ENCODE measurements around the gene E2F8.

E2F8 gene

DNA sequence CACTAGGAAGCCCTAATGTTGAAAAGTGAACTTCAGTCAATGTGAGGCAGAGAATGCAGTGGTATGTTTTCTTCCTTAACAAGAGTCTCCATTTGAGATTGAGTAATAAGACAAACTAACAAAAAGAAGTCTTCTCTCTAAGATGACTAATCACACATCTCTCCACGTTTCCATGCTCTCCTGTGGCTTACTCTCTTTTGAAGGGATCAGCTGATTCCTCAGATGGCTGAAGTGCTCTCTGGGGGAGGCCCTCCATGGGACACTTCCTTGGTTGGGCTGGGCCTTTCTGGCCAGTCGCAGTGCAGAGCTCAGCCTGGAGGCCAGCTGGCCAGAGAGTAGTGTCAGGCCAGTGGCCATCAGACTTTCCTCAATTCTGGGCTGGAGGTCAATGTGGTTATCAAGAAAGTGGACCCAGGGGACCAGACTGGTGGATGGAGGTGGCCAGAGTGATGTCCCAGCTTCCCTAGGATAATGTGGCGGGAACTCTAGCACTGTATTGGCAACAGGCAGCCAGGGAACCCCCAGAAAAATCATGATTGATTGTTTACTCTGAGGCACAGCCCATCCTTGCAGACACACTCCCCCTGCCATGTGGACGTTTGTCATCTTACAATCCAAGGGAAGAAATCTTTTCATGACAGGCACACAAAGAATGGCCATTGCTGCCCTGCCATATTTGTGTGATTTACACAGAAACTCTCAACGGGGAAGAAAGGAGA, 53.5 kb downstream of the E2F8 start:
- DNase-seq (ENCODE audit: low read depth), result no peak

DNA sequence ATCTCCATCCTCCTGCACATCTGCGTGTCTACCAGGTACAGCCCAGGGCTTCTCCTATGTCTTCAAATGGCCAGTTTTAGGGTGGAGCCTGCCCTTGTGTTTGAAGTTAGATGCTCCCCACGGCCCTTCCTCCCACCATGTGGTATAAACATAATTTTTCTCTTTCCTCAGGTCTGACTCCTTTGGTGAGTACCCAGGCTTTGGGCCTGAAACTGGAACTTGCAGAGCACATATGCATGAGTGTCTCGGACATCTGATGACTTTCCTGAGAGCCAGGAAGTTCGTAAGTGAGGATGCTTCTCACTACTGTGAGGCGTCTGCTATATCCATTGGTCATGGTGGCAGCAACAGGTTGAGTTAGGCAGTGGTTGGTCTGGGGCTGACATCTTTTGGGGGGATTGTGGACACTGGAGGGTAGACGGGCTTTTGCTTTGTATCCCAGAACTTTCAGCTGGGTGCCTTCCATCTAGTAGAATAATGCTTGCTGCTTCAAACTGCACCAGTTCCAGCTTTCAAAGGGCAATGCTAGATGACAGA, 55.2 kb downstream of the E2F8 start:
- no peak for DNase-seq (ENCODE audit: low read depth)

DNA sequence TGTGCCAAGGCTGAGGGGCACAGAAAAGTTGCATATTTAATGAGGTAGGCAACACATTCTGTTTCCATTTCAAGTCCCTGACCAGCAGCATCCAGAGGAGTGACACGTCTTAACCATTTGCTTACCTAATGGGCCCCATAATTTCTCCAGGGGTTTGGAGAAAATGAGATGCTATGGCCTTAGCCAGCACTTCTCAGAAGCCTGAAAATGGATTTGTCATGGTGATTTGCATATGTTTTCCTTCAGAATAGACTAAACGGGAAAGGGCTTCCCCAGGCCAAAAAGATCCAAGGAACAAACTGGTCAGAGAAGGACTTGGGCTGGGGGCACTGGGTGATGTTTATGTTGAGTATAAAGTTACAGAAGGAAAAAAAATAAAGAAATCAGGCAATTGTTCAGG, 55.7 kb downstream of the E2F8 start:
- no peak for DNase-seq (ENCODE audit: low read depth)

DNA sequence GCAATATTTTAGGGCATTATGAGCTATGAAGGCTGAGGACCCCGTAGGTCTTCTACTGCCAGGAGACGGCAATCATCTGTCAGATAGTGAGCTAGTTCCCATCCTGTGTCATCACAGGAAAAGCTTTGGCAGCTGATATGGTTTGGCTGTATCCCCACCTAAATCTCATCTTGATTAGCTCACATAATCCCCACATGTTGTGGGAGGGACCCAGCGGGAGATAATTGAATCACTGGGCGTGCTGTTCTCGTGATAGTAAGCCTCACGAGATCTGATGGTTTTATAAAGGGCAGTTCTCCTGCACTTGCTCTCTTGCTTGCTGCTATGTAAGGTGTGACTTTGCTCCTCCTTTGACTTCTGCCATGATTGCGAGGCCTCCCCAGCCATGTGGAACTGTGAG, 57.1 kb downstream of the E2F8 start:
- DNase-seq (ENCODE audit: low read depth), result no peak

DNA sequence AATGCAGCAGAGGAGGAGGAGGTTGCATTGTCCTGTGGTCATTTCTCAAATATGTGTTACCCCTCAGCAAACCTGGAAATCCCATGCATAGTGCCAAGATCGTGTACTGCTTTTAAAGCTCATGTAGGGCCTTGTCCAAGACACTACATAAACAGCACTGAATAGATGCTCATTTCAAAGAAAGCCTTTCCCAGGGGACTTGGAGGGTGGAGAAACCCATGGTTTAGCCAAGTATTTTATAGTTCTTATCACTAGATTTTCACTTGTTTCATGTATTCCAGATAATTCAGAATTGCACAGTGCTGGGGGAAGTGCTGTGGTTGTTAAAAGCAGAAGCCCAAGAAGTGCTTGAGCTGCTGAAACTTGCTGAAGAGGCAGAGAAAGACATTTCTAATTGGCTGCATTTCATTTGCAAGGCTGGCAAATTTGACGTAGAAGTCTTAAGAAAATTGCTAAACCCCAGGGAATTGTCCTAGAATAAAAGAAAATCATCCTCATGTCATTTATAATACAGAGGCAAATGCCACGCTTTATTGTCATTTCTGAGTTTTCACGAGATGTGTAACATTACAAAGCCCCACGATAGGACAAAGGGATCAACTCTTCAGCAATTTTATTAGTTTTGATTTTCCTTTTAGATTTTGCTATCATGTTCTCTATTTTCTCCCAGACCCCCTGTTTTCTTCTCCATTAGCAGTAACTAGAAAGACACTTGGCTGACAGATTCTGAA, 59.0 kb downstream of the E2F8 start:
- DNase-seq (ENCODE audit: low read depth), result no peak

DNA sequence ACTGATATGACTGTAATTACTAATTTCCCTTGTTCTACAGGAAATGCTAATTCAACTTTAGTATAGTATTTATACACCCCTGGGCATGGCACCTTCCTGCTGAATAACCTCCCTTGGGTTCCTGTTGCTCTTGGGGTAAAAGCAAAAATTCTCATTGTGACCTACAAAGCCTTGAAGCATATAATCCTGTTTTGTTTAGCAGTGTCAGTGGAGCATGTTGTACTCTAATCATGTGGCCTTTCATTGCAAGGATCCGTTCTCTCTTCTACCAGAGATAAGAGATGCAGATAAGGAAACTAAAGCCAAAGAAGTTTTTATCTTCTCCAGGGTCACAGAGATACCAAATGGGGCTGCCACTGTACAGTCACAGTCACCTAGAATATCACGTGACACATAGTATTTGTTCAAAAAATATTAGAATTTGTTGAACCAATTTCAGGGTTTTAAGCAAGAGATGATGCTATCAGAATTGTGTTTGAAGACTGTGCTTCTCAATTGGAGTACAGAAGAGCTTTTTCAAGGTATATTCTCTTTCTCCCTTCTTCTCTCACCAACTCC, 64.0 kb downstream of the E2F8 start:
- no peak for DNase-seq (ENCODE audit: low read depth)
